ENCODE results near the gene APBB2. TPM values are rescaled to one million over a fixed set of nuclear protein-coding genes. Genes with fewer than 3 reads are reported as not detected.

APBB2 gene
- total and polyA plus RNA-seq, 10 of the 15 experiments (the other 5 are each of a cell fraction or from before 2014, with no cell fraction given): 2.7 to 24.6 (median 19.0) TPM

DNA sequence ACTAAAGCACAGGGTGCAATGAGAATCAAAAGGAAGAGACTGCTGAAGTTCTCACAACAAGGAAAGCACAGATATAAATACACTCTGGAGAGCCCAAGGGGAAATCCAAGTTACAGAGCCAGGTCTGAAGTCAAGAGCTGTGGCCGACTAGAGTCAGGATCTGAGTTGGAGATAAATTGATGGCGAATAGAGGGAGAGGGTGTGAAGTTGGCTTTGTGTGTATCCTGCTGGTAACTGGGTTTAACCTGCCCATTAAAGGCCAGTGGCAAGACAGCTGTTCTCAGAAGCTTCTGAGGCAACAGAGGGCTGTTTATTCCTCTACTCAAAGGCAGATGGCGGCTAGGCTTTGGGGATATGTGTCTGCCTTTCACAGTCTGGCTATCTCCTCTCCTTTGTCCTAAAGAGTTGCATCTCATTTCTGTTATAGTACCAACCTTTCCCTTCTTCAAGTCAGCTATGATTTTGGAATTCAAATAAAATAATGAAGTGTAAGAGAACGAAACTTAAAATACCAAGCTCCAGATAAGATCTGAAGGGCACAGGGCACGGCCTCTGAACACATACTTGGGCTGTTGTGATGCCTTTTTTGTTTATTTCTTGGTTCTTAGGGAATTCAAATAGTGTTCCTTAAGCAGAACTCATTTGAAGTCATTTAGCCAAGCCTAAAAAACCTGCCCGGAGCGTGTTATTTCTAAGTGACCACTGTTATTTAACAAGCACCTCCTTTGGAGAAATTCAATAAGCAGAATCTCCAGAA lies 142.1 kb downstream of the APBB2 start:
- Histone ChIP-seq H3K79me2 (ENCODE audit: control insufficient read depth, insufficient read depth, low read length) (peaks cover 5% of the 10 kb centered on the region), H3K36me3 (ENCODE audit: control insufficient read depth in 2 of 2, insufficient read depth in 2 of 2, low read length in 1 of 2) (no peaks in the 10 kb centered on the region), H3K27me3 (replicated peaks in 1 of 2; ENCODE audit: control insufficient read depth in 2 of 2, insufficient read depth in 2 of 2, low read length in 1 of 2) (no peaks in the 10 kb centered on the region), H4K20me1 (ENCODE audit: control insufficient read depth, insufficient read depth) (no peaks in the 10 kb centered on the region), H2AFZ (ENCODE audit: control insufficient read depth, low read depth, low read length) (peak overlapping the region; percentile 72), H3K9ac (ENCODE audit: control insufficient read depth, insufficient read depth, low read length) (peak overlapping the region; percentile 45), H3K9me3 (replicated peaks; ENCODE audit: control insufficient read depth, insufficient read depth, low read length) (no peaks in the 10 kb centered on the region), H3K4me2 (ENCODE audit: control insufficient read depth, insufficient read depth) (peak overlapping the region; percentile 82), H3K4me1 (ENCODE audit: control insufficient read depth, insufficient read depth, low read length) (peaks cover 12% of the 10 kb centered on the region), H3K4me3 (no peak overlapping the region), H3K27ac (ENCODE audit: control insufficient read depth, insufficient read depth) (peak overlapping the region; percentile 72)
- SMC1A ChIA-PET (ENCODE audit: uncharacterized antibody, unreplicated experiment): interaction anchor here (0.6 to 3.3 kb wide), 21 partner anchors 7 to 142 kb away, joined by 3 to 16 read pairs (median 4); partner anchors contain the start of gene APBB2
- POLR2A ChIA-PET: interaction anchor here (0.5 to 2.6 kb wide), 6 partner anchors 9 to 770 kb away, joined by 3 to 8 read pairs (median 3); no protein-coding TSS in a partner anchor
- DNase-seq (ENCODE audit: low read depth, low spot score) (peak; percentile 52), ATAC-seq (peak; percentile 72), FAIRE-seq (peak; percentile 61)
- CTCF ChIA-PET: interaction anchor here (0.6 to 1.4 kb wide), 10 partner anchors 10 to 1120 kb away, joined by 3 to 11 read pairs (median 3); partner anchors contain the start of gene APBB2
- RAD21 ChIA-PET (ENCODE audit: unreplicated experiment): interaction anchor here (0.7 to 3.7 kb wide), 10 partner anchors 11 to 142 kb away, joined by 3 to 12 read pairs (median 6); partner anchors contain the start of gene APBB2
- 65% methylated on average over 7 of the region's 7 CpGs for WGBS (ENCODE audit: insufficient coverage, insufficient replicate concordance, low lambda C conversion rate, missing lambda C conversion rate)
- TF ChIP-seq CBX5 (IDR thresholded peaks at IDR 0.05; ENCODE audit: low read depth) (no peak), MEF2A (IDR thresholded peaks at IDR 0.05; ENCODE audit: insufficient read depth, low read depth, low read length) (peak; percentile 68; the same call in 1 of the 2 replicates), TCF3 (IDR thresholded peaks at IDR 0.05; ENCODE audit: borderline replicate concordance, insufficient read depth, low read depth, low read length) (no peak), NFIC (IDR thresholded peaks at IDR 0.05; ENCODE audit: low read depth, low read length) (peak; percentile 45; the same call in 1 of the 2 replicates), NBN (IDR thresholded peaks at IDR 0.05) (0 out of 2 replicates have a peak, but pooled peaks have one; percentile 20), EED (IDR thresholded peaks at IDR 0.05; ENCODE audit: low read depth) (peak; percentile 71), RUNX3 (IDR thresholded peaks at IDR 0.05; ENCODE audit: low read length) (peak; percentile 38; the same call in 1 of the 2 replicates), ZNF274 (IDR thresholded peaks at IDR 0.05; ENCODE audit: insufficient read depth, insufficient read length) (no peak), IKZF2 (IDR thresholded peaks at IDR 0.05) (peak in 1 of 2 experiments; percentile 28; a peak in 1 of 4 replicates), MTA3 (IDR thresholded peaks at IDR 0.05; ENCODE audit: borderline replicate concordance, low read length) (peak; percentile 45; the same call in 1 of the 2 replicates), STAT1 (conservative IDR thresholded peaks at IDR 0.05) (no peak), CBFB (IDR thresholded peaks at IDR 0.05; ENCODE audit: low read depth) (no peak)
- TF ChIP-seq, protein P1, sequence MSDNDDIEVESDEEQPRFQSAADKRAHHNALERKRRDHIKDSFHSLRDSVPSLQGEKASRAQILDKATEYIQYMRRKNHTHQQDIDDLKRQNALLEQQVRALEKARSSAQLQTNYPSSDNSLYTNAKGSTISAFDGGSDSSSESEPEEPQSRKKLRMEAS (IDR thresholded peaks at IDR 0.05; ENCODE audit: low read depth, low read length): no peak
- intact Hi-C loops (cut with micrococcal nuclease; ENCODE audit: unreplicated experiment): loop anchor here (5.0 kb wide), 1 partner anchor 140 kb away; the partner anchor contains the start of gene APBB2
- no TSS peak for BruUV-seq (replicated peaks)
- in situ Hi-C loops (cut with MboI): no loop called here
